ENCODE results near the gene TAF5L.

DNA sequence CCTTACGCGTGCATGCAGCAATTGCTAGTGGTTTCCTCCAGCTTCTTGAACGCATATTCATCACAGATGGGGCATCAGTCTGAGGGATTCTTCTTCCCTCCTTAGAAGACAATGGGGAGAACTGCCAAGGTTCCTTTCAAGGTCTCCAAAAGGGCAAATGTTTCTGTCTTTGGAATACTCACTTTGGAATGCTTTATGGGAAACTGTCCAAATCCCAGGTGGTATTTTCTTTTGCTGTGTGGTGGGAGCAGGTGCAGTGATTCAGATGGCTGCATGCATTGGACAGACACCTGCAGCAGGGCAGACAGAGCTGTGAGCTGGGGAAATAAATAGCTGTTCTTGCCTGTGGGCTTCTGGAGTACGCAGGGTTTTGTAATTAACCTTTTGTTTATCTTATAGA lies 40.7 kb upstream of the TAF5L start:
- TF ChIP-seq, protein P1, sequence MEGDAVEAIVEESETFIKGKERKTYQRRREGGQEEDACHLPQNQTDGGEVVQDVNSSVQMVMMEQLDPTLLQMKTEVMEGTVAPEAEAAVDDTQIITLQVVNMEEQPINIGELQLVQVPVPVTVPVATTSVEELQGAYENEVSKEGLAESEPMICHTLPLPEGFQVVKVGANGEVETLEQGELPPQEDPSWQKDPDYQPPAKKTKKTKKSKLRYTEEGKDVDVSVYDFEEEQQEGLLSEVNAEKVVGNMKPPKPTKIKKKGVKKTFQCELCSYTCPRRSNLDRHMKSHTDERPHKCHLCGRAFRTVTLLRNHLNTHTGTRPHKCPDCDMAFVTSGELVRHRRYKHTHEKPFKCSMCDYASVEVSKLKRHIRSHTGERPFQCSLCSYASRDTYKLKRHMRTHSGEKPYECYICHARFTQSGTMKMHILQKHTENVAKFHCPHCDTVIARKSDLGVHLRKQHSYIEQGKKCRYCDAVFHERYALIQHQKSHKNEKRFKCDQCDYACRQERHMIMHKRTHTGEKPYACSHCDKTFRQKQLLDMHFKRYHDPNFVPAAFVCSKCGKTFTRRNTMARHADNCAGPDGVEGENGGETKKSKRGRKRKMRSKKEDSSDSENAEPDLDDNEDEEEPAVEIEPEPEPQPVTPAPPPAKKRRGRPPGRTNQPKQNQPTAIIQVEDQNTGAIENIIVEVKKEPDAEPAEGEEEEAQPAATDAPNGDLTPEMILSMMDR (IDR thresholded peaks at IDR 0.05): no peak
- no peak for TF ChIP-seq POLR2A (IDR thresholded peaks at IDR 0.05)

Data from esophagus squamous epithelium (tissue), 4 donors.